Measurements from ENCODE around the gene DIRAS1.

DNA sequence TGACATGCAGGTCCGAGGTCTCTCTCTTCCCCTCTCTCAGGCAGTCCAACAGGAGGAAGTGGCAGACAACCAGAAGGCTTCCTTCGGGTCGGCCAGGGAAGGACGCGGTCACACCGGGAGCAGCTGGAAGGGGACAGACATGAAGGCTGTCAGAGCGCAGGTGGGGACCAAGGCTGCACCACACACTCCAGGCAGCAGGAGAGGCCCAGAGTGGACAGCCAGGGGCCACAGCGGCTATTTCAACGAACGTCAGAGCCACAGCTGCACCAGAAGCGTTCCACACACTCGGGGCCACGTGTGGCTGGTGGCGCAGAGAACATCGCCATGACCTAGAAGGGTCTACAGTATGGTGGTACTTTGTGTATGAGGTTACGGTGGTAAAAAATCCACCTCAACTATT, 34.6 kb upstream of the DIRAS1 start:
- TF ChIP-seq, protein P1, sequence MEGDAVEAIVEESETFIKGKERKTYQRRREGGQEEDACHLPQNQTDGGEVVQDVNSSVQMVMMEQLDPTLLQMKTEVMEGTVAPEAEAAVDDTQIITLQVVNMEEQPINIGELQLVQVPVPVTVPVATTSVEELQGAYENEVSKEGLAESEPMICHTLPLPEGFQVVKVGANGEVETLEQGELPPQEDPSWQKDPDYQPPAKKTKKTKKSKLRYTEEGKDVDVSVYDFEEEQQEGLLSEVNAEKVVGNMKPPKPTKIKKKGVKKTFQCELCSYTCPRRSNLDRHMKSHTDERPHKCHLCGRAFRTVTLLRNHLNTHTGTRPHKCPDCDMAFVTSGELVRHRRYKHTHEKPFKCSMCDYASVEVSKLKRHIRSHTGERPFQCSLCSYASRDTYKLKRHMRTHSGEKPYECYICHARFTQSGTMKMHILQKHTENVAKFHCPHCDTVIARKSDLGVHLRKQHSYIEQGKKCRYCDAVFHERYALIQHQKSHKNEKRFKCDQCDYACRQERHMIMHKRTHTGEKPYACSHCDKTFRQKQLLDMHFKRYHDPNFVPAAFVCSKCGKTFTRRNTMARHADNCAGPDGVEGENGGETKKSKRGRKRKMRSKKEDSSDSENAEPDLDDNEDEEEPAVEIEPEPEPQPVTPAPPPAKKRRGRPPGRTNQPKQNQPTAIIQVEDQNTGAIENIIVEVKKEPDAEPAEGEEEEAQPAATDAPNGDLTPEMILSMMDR (IDR thresholded peaks at IDR 0.05): no peak
- TF ChIP-seq POLR2A (IDR thresholded peaks at IDR 0.05) (no peak), POLR2AphosphoS5 (IDR thresholded peaks at IDR 0.05) (no peak)

Measured in prostate gland (tissue), 2 donors.